T-helper 17 cell (primary cell): Measurements from ENCODE around the gene DAND5. TPM values are rescaled to one million over a fixed set of nuclear protein-coding genes. Genes with fewer than 3 reads are reported as not detected.

Experiments used
- ATAC-seq: fragments of 150-1000 bp; cut with Tn5 transposase; 2 replicates; pipeline ENCODE4 v1.10.0; 2021; ENCODE audit warnings: mild to moderate bottlenecking, moderate library complexity
- DNase-seq, 3 donors: peaks; one replicate each; pipeline versions ENCODE4 v3.0.0 to v3.0.0-alpha.2; 2020 to 2021
- H3K9me3 ChIP-seq: one replicate; pipeline ENCODE4 v1.7.0; 2013; ENCODE audit warnings: low read length, mild to moderate bottlenecking; ENCODE audit not compliant: control insufficient read depth, poor library complexity, severe bottlenecking
- H3K27ac Mint-ChIP-seq: one replicate; pipeline ENCODE4 v1.8.0; 2022; ENCODE audit warnings: mild to moderate bottlenecking, moderate library complexity, mixed read lengths
- H3K27me3 Mint-ChIP-seq: one replicate; pipeline ENCODE4 v1.8.0; 2022; ENCODE audit warnings: mixed read lengths
- H3K36me3 Mint-ChIP-seq: one replicate; pipeline ENCODE4 v1.8.0; 2022; ENCODE audit warnings: low read depth, mixed read lengths
- H3K4me1 Mint-ChIP-seq: one replicate; pipeline ENCODE4 v1.8.0; 2022; ENCODE audit warnings: mild to moderate bottlenecking, mixed read lengths
- H3K4me3 Mint-ChIP-seq: one replicate; pipeline ENCODE4 v1.8.0; 2022; ENCODE audit warnings: mild to moderate bottlenecking, moderate library complexity, mixed read lengths
- total RNA-seq, 4 donors: library from RNA in 2 of 4; stranded (reverse) in 2 of 4; gene quantifications; one replicate each; pipeline ENCODE4 v1.2.3 and lab custom pipeline; 2022 to 2026

DAND5 gene
- total RNA-seq, 2 donors from 2014 or later: not detected

- peaks cover 55% of the 10 kb centered on the region for H3K27me3 Mint-ChIP-seq
Observed at GRCh38 chr19:13006431-13007281, 37.3 kb downstream of the DAND5 start.

GRCh38 chr19:13007292-13008045 lies 38.1 kb downstream of the DAND5 start:
- peaks cover 59% of the 10 kb centered on the region for H3K27me3 Mint-ChIP-seq
- DNase-seq: no peak
- peaks cover 2% of the 10 kb centered on the region for H3K36me3 Mint-ChIP-seq
- ATAC-seq: no peak
- H3K4me1 Mint-ChIP-seq: peaks cover under 1% of the 10 kb centered on the region
- no peak overlapping the region for H3K27ac Mint-ChIP-seq
- H3K9me3 ChIP-seq: no peaks in the 10 kb centered on the region
- H3K4me3 Mint-ChIP-seq: no peak overlapping the region

More at GRCh38 chr19:13006431-13007281, 37.3 kb downstream of the DAND5 start:
- ATAC-seq (no peak), DNase-seq (no peak)
- H3K9me3 ChIP-seq: no peaks in the 10 kb centered on the region
- Mint-ChIP-seq H3K4me1 (no peaks in the 10 kb centered on the region), H3K27ac (no peak overlapping the region), H3K4me3 (no peak overlapping the region), H3K36me3 (peaks cover 2% of the 10 kb centered on the region)

- peaks cover 61% of the 10 kb centered on the region for H3K27me3 Mint-ChIP-seq
- H3K27ac Mint-ChIP-seq: no peak overlapping the region
- DNase-seq (no peak), ATAC-seq (no peak)
- no peaks in the 10 kb centered on the region for H3K9me3 ChIP-seq
- peaks cover 3% of the 10 kb centered on the region for H3K36me3 Mint-ChIP-seq
- no peak overlapping the region for H3K4me3 Mint-ChIP-seq
- peaks cover 13% of the 10 kb centered on the region for H3K4me1 Mint-ChIP-seq
Observed at GRCh38 chr19:13008926-13009787, 39.8 kb downstream of the DAND5 start.

- ATAC-seq: no peak
- H3K4me1 Mint-ChIP-seq: peaks cover 20% of the 10 kb centered on the region
- peaks cover 65% of the 10 kb centered on the region for H3K27me3 Mint-ChIP-seq
- H3K36me3 Mint-ChIP-seq: peaks cover 3% of the 10 kb centered on the region
- DNase-seq: no peak
- no peak overlapping the region for H3K4me3 Mint-ChIP-seq
- no peaks in the 10 kb centered on the region for H3K9me3 ChIP-seq
- H3K27ac Mint-ChIP-seq: peak overlapping the region; percentile 27
Observed at GRCh38 chr19:13010038-13010991, 40.9 kb downstream of the DAND5 start.

- H3K4me3 Mint-ChIP-seq: peak overlapping the region; percentile 64
- DNase-seq (no peak), ATAC-seq (no peak)
- H3K36me3 Mint-ChIP-seq: peaks cover 3% of the 10 kb centered on the region
- peaks cover 21% of the 10 kb centered on the region for H3K4me1 Mint-ChIP-seq
- H3K27ac Mint-ChIP-seq: peak overlapping the region; percentile 27
- no peaks in the 10 kb centered on the region for H3K9me3 ChIP-seq
- peaks cover 70% of the 10 kb centered on the region for H3K27me3 Mint-ChIP-seq
Observed at GRCh38 chr19:13010992-13011652, 41.7 kb downstream of the DAND5 start.

GRCh38 chr19:13011653-13012389 lies 42.4 kb downstream of the DAND5 start:
- no peaks in the 10 kb centered on the region for H3K9me3 ChIP-seq
- DNase-seq (no peak), ATAC-seq (no peak)
- H3K4me1 Mint-ChIP-seq: peaks cover 25% of the 10 kb centered on the region
- peaks cover 3% of the 10 kb centered on the region for H3K36me3 Mint-ChIP-seq
- H3K27ac Mint-ChIP-seq: peak overlapping the region; percentile 27
- peaks cover 74% of the 10 kb centered on the region for H3K27me3 Mint-ChIP-seq
- peak overlapping the region; percentile 64 for H3K4me3 Mint-ChIP-seq

- Mint-ChIP-seq H3K4me1 (peaks cover 26% of the 10 kb centered on the region), H3K27ac (peak overlapping the region; percentile 91), H3K36me3 (peaks cover 3% of the 10 kb centered on the region), H3K27me3 (peaks cover 80% of the 10 kb centered on the region), H3K4me3 (peak overlapping the region; percentile 87)
- no peak for ATAC-seq
- H3K9me3 ChIP-seq: no peaks in the 10 kb centered on the region
- no peak for DNase-seq
Observed at GRCh38 chr19:13012390-13012689, 43.0 kb downstream of the DAND5 start.

GRCh38 chr19:13012690-13013608 lies 43.6 kb downstream of the DAND5 start:
- DNase-seq (no peak), ATAC-seq (peak; percentile 56)
- Mint-ChIP-seq H3K27me3 (peaks cover 81% of the 10 kb centered on the region), H3K4me3 (peak overlapping the region; percentile 87), H3K4me1 (peaks cover 28% of the 10 kb centered on the region), H3K36me3 (peaks cover 5% of the 10 kb centered on the region), H3K27ac (peak overlapping the region; percentile 91)
- H3K9me3 ChIP-seq: no peaks in the 10 kb centered on the region

GRCh38 chr19:13013649-13014048 lies 44.3 kb downstream of the DAND5 start:
- peaks cover 5% of the 10 kb centered on the region for H3K36me3 Mint-ChIP-seq
- no peak overlapping the region for H3K27ac Mint-ChIP-seq
- H3K27me3 Mint-ChIP-seq: peaks cover 79% of the 10 kb centered on the region
- no peak for ATAC-seq
- DNase-seq: no peak
- no peaks in the 10 kb centered on the region for H3K9me3 ChIP-seq
- peaks cover 28% of the 10 kb centered on the region for H3K4me1 Mint-ChIP-seq
- peak overlapping the region; percentile 77 for H3K4me3 Mint-ChIP-seq

- no peaks in the 10 kb centered on the region for H3K9me3 ChIP-seq
- peaks cover 28% of the 10 kb centered on the region for H3K4me1 Mint-ChIP-seq
- H3K27me3 Mint-ChIP-seq: peaks cover 74% of the 10 kb centered on the region
- no peak overlapping the region for H3K27ac Mint-ChIP-seq
- H3K4me3 Mint-ChIP-seq: peak overlapping the region; percentile 77
- H3K36me3 Mint-ChIP-seq: peaks cover 5% of the 10 kb centered on the region
- ATAC-seq: no peak
- no peak for DNase-seq
Observed at GRCh38 chr19:13014101-13014920, 44.9 kb downstream of the DAND5 start.
